ENCODE measurements around the gene TCF7L1.

TCF7L1 gene

GRCh38 chr2:85231952-85232351, 98.8 kb downstream of the TCF7L1 start:
- DNase-seq = no peak

GRCh38 chr2:85234868-85235267, 101.7 kb downstream of the TCF7L1 start:
- DNase-seq = no peak

- no peak for DNase-seq
These were observed 102.1 kb downstream of the TCF7L1 start for GRCh38 chr2:85235281-85235680.

- DNase-seq = no peak
These were observed 102.9 kb downstream of the TCF7L1 start for GRCh38 chr2:85236084-85236483.

GRCh38 chr2:85237849-85238565, 104.8 kb downstream of the TCF7L1 start:
- no peak for DNase-seq

GRCh38 chr2:85238607-85239006, 105.4 kb downstream of the TCF7L1 start:
- no peak for DNase-seq

- DNase-seq = no peak
These were observed 105.9 kb downstream of the TCF7L1 start for GRCh38 chr2:85239102-85239501.

GRCh38 chr2:85240055-85240454, 106.9 kb downstream of the TCF7L1 start:
- no peak for DNase-seq

- no peak for DNase-seq
These were observed 109.1 kb downstream of the TCF7L1 start for GRCh38 chr2:85242321-85242720.

- DNase-seq = peak; percentile 15
These were observed 110.2 kb downstream of the TCF7L1 start for GRCh38 chr2:85243101-85244072.

- no peak for DNase-seq
These were observed 111.6 kb downstream of the TCF7L1 start for GRCh38 chr2:85244828-85245227.

- DNase-seq = no peak
These were observed 112.7 kb downstream of the TCF7L1 start for GRCh38 chr2:85245891-85246290.

GRCh38 chr2:85246348-85246747, 113.2 kb downstream of the TCF7L1 start:
- no peak for DNase-seq

- DNase-seq = no peak
These were observed 114.4 kb downstream of the TCF7L1 start for GRCh38 chr2:85247610-85248009.

GRCh38 chr2:85248773-85249509, 115.7 kb downstream of the TCF7L1 start:
- DNase-seq = no peak

- no peak for DNase-seq
These were observed 116.9 kb downstream of the TCF7L1 start for GRCh38 chr2:85250045-85250444.

GRCh38 chr2:85251070-85251616, 118.0 kb downstream of the TCF7L1 start:
- DNase-seq = no peak

- DNase-seq = no peak
These were observed 120.7 kb downstream of the TCF7L1 start for GRCh38 chr2:85253890-85254289.

GRCh38 chr2:85254540-85255300, 121.5 kb downstream of the TCF7L1 start:
- DNase-seq = no peak

- no peak for DNase-seq
These were observed 122.2 kb downstream of the TCF7L1 start for GRCh38 chr2:85255456-85255812.

- DNase-seq = no peak
These were observed 122.8 kb downstream of the TCF7L1 start for GRCh38 chr2:85255813-85256594.
